Measurements from ENCODE around the gene ITCH. TPM values are rescaled to one million over a fixed set of nuclear protein-coding genes. Genes with fewer than 3 reads are reported as not detected.

The ITCH gene
- polyA plus RNA-seq, 3 donors: 13.3 to 26.6 (median 19.9) TPM

DNA sequence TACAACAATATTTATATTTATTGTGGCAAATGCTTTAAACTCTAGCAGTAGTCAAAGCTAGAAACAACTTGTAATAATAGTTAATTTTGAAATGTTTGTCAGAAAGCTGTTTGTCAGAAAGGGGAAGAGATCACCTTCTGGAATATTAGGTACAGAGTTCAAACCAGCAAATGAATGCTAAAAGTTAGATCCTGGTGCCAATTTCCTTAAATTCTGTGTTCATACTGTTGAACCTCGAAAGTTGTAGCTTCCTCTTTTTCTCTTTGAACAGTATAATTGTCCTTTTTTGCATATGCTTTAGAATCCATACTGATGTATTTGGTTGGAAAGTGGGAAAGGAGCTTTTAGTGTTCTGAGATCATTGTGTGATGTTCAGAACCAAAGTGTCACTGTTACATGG lies 22.4 kb downstream of the ITCH start:
- Mint-ChIP-seq H3K9me3 (no peaks in the 10 kb centered on the region), H3K4me1 (peaks cover 21% of the 10 kb centered on the region), H3K4me3 (no peak overlapping the region), H3K27me3 (ENCODE audit: low read depth in 3 of 3) (no peaks in the 10 kb centered on the region), H3K36me3 (peaks cover 21 to 51% of the 10 kb centered on the region in 2 donors), H3K27ac (no peak overlapping the region)
- intact Hi-C loops (cut with micrococcal nuclease): no loop called here
- Histone ChIP-seq H2AFZ (ENCODE audit: insufficient read depth, low read depth, low read length, poor library complexity, severe bottlenecking) (no peak overlapping the region), H3K9me3 (replicated peaks in 1 of 2; ENCODE audit: control insufficient read depth in 1 of 2, insufficient read depth in 1 of 2, low read length in 2 of 2) (no peaks in the 10 kb centered on the region), H4K20me1 (ENCODE audit: insufficient read depth, low read length) (peaks cover 98% of the 10 kb centered on the region), H3K9ac (ENCODE audit: insufficient read depth, low read length, poor library complexity, severe bottlenecking) (no peak overlapping the region), H3K4me2 (replicated peaks; ENCODE audit: extremely low read depth, low read length, poor library complexity, severe bottlenecking) (no peak overlapping the region), H3K4me3 (replicated peaks in 1 of 3; ENCODE audit: low read depth in 2 of 3, low read length in 3 of 3) (no peak overlapping the region), H3K4me1 (ENCODE audit: control insufficient read depth in 1 of 2, insufficient read depth in 2 of 2, low read length in 2 of 2) (peaks cover 15 to 19% of the 10 kb centered on the region in 2 donors), H3K27me3 (ENCODE audit: control insufficient read depth in 2 of 2, insufficient read depth in 2 of 2, low read length in 2 of 2) (no peaks in the 10 kb centered on the region), H3K79me2 (ENCODE audit: insufficient read depth, low read length) (peaks cover 95% of the 10 kb centered on the region), H3K27ac (ENCODE audit: low read depth in 1 of 2, low read length in 2 of 2) (no peak overlapping the region), H3K36me3 (replicated peaks in 1 of 2; ENCODE audit: control insufficient read depth in 1 of 2, insufficient read depth in 2 of 2, low read length in 2 of 2) (peaks cover 9 to 46% of the 10 kb centered on the region in 2 donors)
- WGBS (ENCODE audit: insufficient coverage): no CpG with 5 or more reads among the region's 1 CpG
- DNase-seq: peak; percentile 6 to 46 (median 19)
- TF ChIP-seq, protein P1, sequence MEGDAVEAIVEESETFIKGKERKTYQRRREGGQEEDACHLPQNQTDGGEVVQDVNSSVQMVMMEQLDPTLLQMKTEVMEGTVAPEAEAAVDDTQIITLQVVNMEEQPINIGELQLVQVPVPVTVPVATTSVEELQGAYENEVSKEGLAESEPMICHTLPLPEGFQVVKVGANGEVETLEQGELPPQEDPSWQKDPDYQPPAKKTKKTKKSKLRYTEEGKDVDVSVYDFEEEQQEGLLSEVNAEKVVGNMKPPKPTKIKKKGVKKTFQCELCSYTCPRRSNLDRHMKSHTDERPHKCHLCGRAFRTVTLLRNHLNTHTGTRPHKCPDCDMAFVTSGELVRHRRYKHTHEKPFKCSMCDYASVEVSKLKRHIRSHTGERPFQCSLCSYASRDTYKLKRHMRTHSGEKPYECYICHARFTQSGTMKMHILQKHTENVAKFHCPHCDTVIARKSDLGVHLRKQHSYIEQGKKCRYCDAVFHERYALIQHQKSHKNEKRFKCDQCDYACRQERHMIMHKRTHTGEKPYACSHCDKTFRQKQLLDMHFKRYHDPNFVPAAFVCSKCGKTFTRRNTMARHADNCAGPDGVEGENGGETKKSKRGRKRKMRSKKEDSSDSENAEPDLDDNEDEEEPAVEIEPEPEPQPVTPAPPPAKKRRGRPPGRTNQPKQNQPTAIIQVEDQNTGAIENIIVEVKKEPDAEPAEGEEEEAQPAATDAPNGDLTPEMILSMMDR (IDR thresholded peaks at IDR 0.05): no peak

GRCh38 chr20:34388000-34388399 lies 24.9 kb downstream of the ITCH start:
- peaks cover 22 to 46% of the 10 kb centered on the region in 2 donors for H3K36me3 Mint-ChIP-seq
- Histone ChIP-seq H3K9ac (ENCODE audit: insufficient read depth, low read length, poor library complexity, severe bottlenecking) (no peak overlapping the region), H3K27me3 (ENCODE audit: control insufficient read depth in 2 of 2, insufficient read depth in 2 of 2, low read length in 2 of 2) (no peaks in the 10 kb centered on the region), H3K4me3 (replicated peaks in 1 of 3; ENCODE audit: low read depth in 2 of 3, low read length in 3 of 3) (no peak overlapping the region), H2AFZ (ENCODE audit: insufficient read depth, low read depth, low read length, poor library complexity, severe bottlenecking) (no peak overlapping the region), H3K36me3 (replicated peaks in 1 of 2; ENCODE audit: control insufficient read depth in 1 of 2, insufficient read depth in 2 of 2, low read length in 2 of 2) (peaks cover 22 to 45% of the 10 kb centered on the region in 2 donors), H4K20me1 (ENCODE audit: insufficient read depth, low read length) (peaks cover 100% of the 10 kb centered on the region), H3K9me3 (replicated peaks in 1 of 2; ENCODE audit: control insufficient read depth in 1 of 2, insufficient read depth in 1 of 2, low read length in 2 of 2) (no peaks in the 10 kb centered on the region), H3K4me1 (ENCODE audit: control insufficient read depth in 1 of 2, insufficient read depth in 2 of 2, low read length in 2 of 2) (peaks cover 15 to 19% of the 10 kb centered on the region in 2 donors), H3K4me2 (replicated peaks; ENCODE audit: extremely low read depth, low read length, poor library complexity, severe bottlenecking) (no peak overlapping the region), H3K79me2 (ENCODE audit: insufficient read depth, low read length) (peaks cover 97% of the 10 kb centered on the region), H3K27ac (ENCODE audit: low read depth in 1 of 2, low read length in 2 of 2) (no peak overlapping the region)
- H3K4me1 Mint-ChIP-seq: peaks cover 25% of the 10 kb centered on the region
- peak overlapping the region in 3 of 7 donors; percentile 10 to 79 (median 49) for H3K27ac Mint-ChIP-seq
- DNase-seq: no peak
- 100% methylated on average over 2 of the region's 3 CpGs for WGBS (ENCODE audit: insufficient coverage)
- H3K27me3 Mint-ChIP-seq (ENCODE audit: low read depth in 3 of 3): no peaks in the 10 kb centered on the region
- TF ChIP-seq, protein P1 (IDR thresholded peaks at IDR 0.05): no peak
- H3K9me3 Mint-ChIP-seq: no peaks in the 10 kb centered on the region
- intact Hi-C loops (cut with micrococcal nuclease): no loop called here
- H3K4me3 Mint-ChIP-seq: peak overlapping the region in 1 of 2 donors; percentile 37
